Tibial nerve (tissue), 4 donors: ENCODE data around the gene DAPK1.

Experiments used
- CTCF ChIP-seq, 5 experiments: fragments of 200-600 bp in 3 of 5; fragments of 450-650 bp in 2 of 5; sonication (generic) in 3 of 5; IDR thresholded peaks; one replicate each; pipeline ENCODE4 v1.5.1; 2016 to 2019; ENCODE audit warnings: antibody characterized with exemption in 5 of 5, mild to moderate bottlenecking in 3 of 5, moderate library complexity in 2 of 5
- EP300 ChIP-seq, 2 donors: sonication (generic); formaldehyde crosslinking; IDR thresholded peaks; one replicate each; pipeline ENCODE4 v1.6.1; 2017; ENCODE audit warnings: antibody characterized with exemption in 2 of 2, mild to moderate bottlenecking in 1 of 2

- TF ChIP-seq CTCF (IDR thresholded peaks at IDR 0.05) (no peak), EP300 (IDR thresholded peaks at IDR 0.05) (no peak)
These were observed 132.6 kb downstream of the DAPK1 start for GRCh38 chr9:87630266-87630665.
